ENCODE measurements around the gene PRPF31.
A peak's percentile ranks its signal among the peaks of the same experiment; 100 is the strongest.

The PRPF31 gene, protein sequence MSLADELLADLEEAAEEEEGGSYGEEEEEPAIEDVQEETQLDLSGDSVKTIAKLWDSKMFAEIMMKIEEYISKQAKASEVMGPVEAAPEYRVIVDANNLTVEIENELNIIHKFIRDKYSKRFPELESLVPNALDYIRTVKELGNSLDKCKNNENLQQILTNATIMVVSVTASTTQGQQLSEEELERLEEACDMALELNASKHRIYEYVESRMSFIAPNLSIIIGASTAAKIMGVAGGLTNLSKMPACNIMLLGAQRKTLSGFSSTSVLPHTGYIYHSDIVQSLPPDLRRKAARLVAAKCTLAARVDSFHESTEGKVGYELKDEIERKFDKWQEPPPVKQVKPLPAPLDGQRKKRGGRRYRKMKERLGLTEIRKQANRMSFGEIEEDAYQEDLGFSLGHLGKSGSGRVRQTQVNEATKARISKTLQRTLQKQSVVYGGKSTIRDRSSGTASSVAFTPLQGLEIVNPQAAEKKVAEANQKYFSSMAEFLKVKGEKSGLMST

DNA sequence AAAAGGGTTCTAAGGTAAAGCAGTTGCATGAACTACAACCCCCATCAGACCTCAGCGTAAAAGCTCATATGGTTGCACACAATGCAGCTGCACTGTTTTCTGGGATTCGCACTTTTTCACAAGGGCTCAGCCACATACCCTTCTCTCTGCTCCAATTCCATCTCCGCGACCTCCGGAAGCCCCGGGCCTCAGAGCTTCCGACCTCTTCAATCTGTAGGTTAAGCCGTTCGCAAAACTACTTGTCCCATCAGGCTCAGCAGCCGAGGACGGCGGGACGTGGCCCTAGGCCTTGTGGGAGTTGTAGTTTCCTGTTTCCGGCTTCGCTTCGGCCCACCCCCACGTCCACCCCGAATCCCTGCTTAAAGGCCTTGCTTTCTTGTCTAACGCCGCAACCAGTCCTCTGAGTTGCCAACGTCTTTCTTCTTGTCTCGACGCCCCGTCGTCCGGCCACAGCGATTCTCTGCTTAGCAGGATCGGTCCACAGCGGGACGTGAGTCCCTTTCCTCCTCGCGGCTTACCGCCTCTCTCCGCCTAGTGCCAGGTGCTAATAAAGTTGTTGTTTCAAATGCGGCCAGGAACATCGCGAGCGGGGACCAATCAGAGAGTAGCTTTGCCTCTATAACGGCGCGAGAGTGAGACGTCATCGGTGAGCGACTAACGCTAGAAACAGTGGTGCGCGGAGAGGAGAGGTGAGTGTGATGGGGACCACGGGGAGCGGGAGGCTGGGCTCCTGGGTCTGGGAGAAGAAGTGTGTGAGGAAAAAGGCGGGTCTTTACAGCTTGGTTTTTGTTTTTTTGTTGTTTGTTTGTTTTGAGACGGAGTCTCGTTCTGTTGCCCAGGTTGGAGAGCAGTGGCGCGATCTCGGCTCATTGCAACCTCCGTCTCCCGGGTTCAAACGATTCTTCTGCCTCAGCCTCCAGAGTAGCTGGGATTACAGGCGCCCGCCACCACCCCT is at the start of gene PRPF31, which contains the start of gene TFPT:
TSS of gene PRPF31 (plus strand) at position 646 of the 955 bp plus-strand sequence. CDS start 2,525 bp downstream, outside the sequence.
TSS of gene TFPT (minus strand) at position 549 of the 955 bp plus-strand sequence. CDS start at position 161, 388 bp downstream.
- in situ Hi-C loops (cut with HindIII; ENCODE audit: low sequenced_read_pairs) = no loop called here
- TF ChIP-seq, protein P1, sequence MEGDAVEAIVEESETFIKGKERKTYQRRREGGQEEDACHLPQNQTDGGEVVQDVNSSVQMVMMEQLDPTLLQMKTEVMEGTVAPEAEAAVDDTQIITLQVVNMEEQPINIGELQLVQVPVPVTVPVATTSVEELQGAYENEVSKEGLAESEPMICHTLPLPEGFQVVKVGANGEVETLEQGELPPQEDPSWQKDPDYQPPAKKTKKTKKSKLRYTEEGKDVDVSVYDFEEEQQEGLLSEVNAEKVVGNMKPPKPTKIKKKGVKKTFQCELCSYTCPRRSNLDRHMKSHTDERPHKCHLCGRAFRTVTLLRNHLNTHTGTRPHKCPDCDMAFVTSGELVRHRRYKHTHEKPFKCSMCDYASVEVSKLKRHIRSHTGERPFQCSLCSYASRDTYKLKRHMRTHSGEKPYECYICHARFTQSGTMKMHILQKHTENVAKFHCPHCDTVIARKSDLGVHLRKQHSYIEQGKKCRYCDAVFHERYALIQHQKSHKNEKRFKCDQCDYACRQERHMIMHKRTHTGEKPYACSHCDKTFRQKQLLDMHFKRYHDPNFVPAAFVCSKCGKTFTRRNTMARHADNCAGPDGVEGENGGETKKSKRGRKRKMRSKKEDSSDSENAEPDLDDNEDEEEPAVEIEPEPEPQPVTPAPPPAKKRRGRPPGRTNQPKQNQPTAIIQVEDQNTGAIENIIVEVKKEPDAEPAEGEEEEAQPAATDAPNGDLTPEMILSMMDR (IDR thresholded peaks at IDR 0.05; ENCODE audit: low read depth, low read length) = no peak
- DNase-seq (ENCODE audit: low read depth, low spot score) = peak; percentile 98

DNA sequence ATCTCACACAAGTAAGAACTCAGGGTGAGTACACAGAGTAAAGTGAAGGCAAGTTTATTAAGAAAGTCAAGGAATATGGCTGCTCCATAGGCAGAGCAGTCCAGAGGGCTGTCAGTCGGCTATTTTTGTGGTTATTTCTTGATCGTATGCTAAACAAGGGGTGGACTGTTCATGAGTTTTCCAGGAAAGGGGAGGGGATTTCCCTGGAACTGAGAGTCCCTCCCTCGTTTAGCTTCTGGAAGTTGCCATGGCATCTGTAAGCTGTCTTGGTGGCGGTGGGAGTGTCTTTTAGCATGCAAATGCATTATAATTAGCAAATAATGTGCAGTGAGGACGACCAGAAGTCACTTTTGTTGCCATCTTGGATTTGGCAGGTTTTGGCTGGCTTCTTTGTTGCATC is 46.1 kb upstream of the PRPF31 start:
- TF ChIP-seq, protein P1 (IDR thresholded peaks at IDR 0.05; ENCODE audit: low read depth, low read length) = no peak
- H3K4me3 ChIP-seq (ENCODE audit: low read depth, low read length) = no peak overlapping the region
- in situ Hi-C loops (cut with HindIII; ENCODE audit: low sequenced_read_pairs) = no loop called here
- DNase-seq (ENCODE audit: low read depth, low spot score) = no peak

More for the DNA sequence above, at the start of gene PRPF31, which contains the start of gene TFPT:
- peak within 1 kb of the TSS; percentile 82 for H3K4me3 ChIP-seq (ENCODE audit: low read depth, low read length)

DNA sequence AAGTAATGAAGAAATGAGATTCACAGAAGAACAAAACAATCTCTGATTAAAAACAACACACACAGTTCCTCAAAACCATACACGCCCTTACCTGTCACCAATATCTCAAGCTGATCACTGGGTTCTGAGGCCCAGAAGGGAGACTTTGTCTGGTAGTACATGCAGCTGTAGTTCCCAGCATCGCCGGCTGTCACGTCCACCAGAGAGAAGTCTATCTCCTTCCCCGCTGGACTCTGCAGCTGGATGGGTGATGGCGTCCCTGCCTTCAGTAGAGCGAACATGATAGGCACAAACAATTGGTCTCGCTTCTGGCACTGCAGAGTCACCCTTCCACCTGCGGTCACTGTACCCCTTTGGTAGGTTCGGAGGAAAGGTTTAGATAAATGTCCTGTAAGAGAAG is 41.7 kb upstream of the PRPF31 start:
- DNase-seq (ENCODE audit: low read depth, low spot score) = no peak
- no peak overlapping the region for H3K4me3 ChIP-seq (ENCODE audit: low read depth, low read length)
- in situ Hi-C loops (cut with HindIII; ENCODE audit: low sequenced_read_pairs) = no loop called here
- TF ChIP-seq, protein P1 (IDR thresholded peaks at IDR 0.05; ENCODE audit: low read depth, low read length) = no peak

DNA sequence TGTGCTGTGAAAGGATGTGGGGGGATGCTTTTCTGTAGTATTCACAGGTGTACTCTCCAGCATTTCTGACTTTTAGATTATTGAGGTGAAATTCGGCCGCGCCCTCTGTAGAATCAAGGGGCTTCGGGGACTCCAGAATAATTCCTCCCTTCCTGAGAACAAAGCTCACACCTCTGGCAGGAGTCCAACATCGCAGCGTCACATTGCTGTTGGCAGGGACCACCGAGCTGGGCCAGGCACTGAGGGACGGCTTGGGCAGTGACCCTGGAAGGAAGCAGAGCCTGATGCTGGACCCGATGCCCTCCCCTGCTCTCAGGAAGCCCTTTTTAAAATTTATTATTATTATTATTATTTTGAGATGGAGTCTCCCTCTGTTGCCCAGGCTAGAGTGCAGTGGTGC is 40.7 kb upstream of the PRPF31 start:
- in situ Hi-C loops (cut with HindIII; ENCODE audit: low sequenced_read_pairs) = no loop called here
- TF ChIP-seq, protein P1 (IDR thresholded peaks at IDR 0.05; ENCODE audit: low read depth, low read length) = no peak
- no peak overlapping the region for H3K4me3 ChIP-seq (ENCODE audit: low read depth, low read length)
- no peak for DNase-seq (ENCODE audit: low read depth, low spot score)

DNA sequence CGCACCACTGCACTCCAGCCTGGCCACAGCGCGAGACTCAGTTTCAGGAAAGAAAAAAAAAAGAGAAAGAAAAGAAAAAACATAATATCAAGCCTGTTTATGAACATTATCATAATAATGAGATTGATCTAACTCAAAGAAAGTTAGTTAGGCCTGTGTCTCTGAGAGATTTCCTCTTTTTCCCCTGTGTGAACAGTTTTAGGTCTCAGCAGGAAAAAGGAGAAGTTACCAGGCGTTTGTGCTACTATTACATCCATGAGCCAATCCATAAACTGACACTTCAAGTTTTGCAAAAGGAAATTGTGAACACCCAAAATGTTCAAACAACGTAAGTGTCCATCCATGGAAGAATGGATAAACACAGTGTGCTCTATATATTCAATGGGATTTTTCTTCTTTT is 38.2 kb upstream of the PRPF31 start:
- in situ Hi-C loops (cut with HindIII; ENCODE audit: low sequenced_read_pairs) = no loop called here
- DNase-seq (ENCODE audit: low read depth, low spot score) = no peak
- TF ChIP-seq, protein P1 (IDR thresholded peaks at IDR 0.05; ENCODE audit: low read depth, low read length) = no peak

DNA sequence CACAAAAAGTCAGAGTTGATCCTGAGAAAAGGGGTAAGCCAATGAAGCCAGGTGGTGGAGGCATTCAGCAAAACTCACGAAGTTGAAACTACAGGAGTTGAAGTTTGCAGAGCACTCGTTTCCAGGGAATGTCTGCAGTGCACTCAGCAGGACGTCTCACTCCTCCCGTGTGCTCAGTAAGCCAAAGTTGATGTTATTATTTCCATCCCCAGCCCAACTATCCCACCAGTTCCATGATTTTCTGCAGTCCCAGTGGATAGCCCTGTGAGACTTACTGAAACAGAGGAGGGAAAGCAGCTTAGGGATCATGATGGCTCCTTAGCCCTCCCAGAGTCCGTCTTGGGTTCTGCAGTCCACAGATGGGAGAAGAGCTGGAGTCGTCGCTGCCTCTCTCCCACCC is 34.5 kb upstream of the PRPF31 start, which contains the start of gene TARM1:
TSS of gene TARM1 (minus strand) at position 334 of the 400 bp plus-strand sequence. CDS start at position 309, 25 bp downstream.
- in situ Hi-C loops (cut with HindIII; ENCODE audit: low sequenced_read_pairs) = no loop called here
- no peak for DNase-seq (ENCODE audit: low read depth, low spot score)
- TF ChIP-seq, protein P1 (IDR thresholded peaks at IDR 0.05; ENCODE audit: low read depth, low read length) = no peak
- H3K4me3 ChIP-seq (ENCODE audit: low read depth, low read length) = no peak within 1 kb of the TSS

More for the DNA sequence above, 38.2 kb upstream of the PRPF31 start:
- H3K4me3 ChIP-seq (ENCODE audit: low read depth, low read length) = no peak overlapping the region
